ENCODE results near the gene UNC45B. TPM values are rescaled to one million over a fixed set of nuclear protein-coding genes. Genes with fewer than 3 reads are reported as not detected.

UNC45B gene
- total RNA-seq, 1 experiment from 2014 or later: not detected

- DNase-seq: no peak
- Histone ChIP-seq H3K4me3 (ENCODE audit: low read depth, low read length) (no peak overlapping the region), H3K36me3 (ENCODE audit: control insufficient read depth, insufficient read depth, low read length) (no peaks in the 10 kb centered on the region), H3K9me3 (no peaks in the 10 kb centered on the region), H3K4me1 (no peaks in the 10 kb centered on the region), H3K27me3 (replicated peaks; ENCODE audit: control insufficient read depth, insufficient read depth, low read length) (no peaks in the 10 kb centered on the region; the same call in none of the 2 replicates)
- Mint-ChIP-seq H3K27me3 (ENCODE audit: insufficient read depth, unreplicated experiment) (peaks cover 21% of the 10 kb centered on the region), H3K4me1 (ENCODE audit: low read depth, unreplicated experiment) (no peaks in the 10 kb centered on the region), H3K27ac (ENCODE audit: unreplicated experiment) (no peak overlapping the region), H3K9me3 (ENCODE audit: unreplicated experiment) (no peaks in the 10 kb centered on the region), H3K4me3 (ENCODE audit: unreplicated experiment) (no peak overlapping the region), H3K36me3 (ENCODE audit: insufficient read depth, unreplicated experiment) (no peaks in the 10 kb centered on the region)
- BruUV-seq (replicated peaks): no TSS peak
- intact Hi-C loops (cut with micrococcal nuclease; ENCODE audit: unreplicated experiment): no loop called here
- no peak for TF ChIP-seq CTCF (IDR thresholded peaks at IDR 0.05; ENCODE audit: insufficient read depth in 1 of 2, low read depth in 1 of 2, low read length in 1 of 2, severe bottlenecking in 1 of 2, unreplicated experiment in 1 of 2)
- ChIA-PET CTCF (no interaction called here), POLR2A (no interaction called here)
Measured at GRCh38 chr17:35214192-35214591, 66.6 kb downstream of the UNC45B start.

GRCh38 chr17:35214631-35215273 lies 67.1 kb downstream of the UNC45B start:
- Mint-ChIP-seq H3K4me3 (ENCODE audit: unreplicated experiment) (no peak overlapping the region), H3K9me3 (ENCODE audit: unreplicated experiment) (no peaks in the 10 kb centered on the region), H3K4me1 (ENCODE audit: low read depth, unreplicated experiment) (no peaks in the 10 kb centered on the region), H3K36me3 (ENCODE audit: insufficient read depth, unreplicated experiment) (no peaks in the 10 kb centered on the region), H3K27ac (ENCODE audit: unreplicated experiment) (no peak overlapping the region), H3K27me3 (ENCODE audit: insufficient read depth, unreplicated experiment) (peaks cover 21% of the 10 kb centered on the region)
- DNase-seq: no peak
- POLR2A ChIA-PET: no interaction called here
- intact Hi-C loops (cut with micrococcal nuclease; ENCODE audit: unreplicated experiment): no loop called here
- Histone ChIP-seq H3K4me3 (ENCODE audit: low read depth, low read length) (no peak overlapping the region), H3K36me3 (ENCODE audit: control insufficient read depth, insufficient read depth, low read length) (no peaks in the 10 kb centered on the region), H3K9me3 (no peaks in the 10 kb centered on the region), H3K27me3 (replicated peaks; ENCODE audit: control insufficient read depth, insufficient read depth, low read length) (no peaks in the 10 kb centered on the region; the same call in none of the 2 replicates), H3K4me1 (no peaks in the 10 kb centered on the region)
- CTCF ChIA-PET: no interaction called here
- BruUV-seq (replicated peaks): no TSS peak
- no peak for TF ChIP-seq CTCF (IDR thresholded peaks at IDR 0.05; ENCODE audit: insufficient read depth in 1 of 2, low read depth in 1 of 2, low read length in 1 of 2, severe bottlenecking in 1 of 2, unreplicated experiment in 1 of 2)

- Histone ChIP-seq H3K9me3 (peaks cover 10% of the 10 kb centered on the region; the same call in 1 of the 2 replicates), H3K36me3 (ENCODE audit: control insufficient read depth, insufficient read depth, low read length) (no peaks in the 10 kb centered on the region), H3K4me3 (ENCODE audit: low read depth, low read length) (no peak overlapping the region), H3K4me1 (no peaks in the 10 kb centered on the region), H3K27me3 (replicated peaks; ENCODE audit: control insufficient read depth, insufficient read depth, low read length) (no peaks in the 10 kb centered on the region; the same call in none of the 2 replicates)
- BruUV-seq (replicated peaks): no TSS peak
- ChIA-PET CTCF (no interaction called here), POLR2A (no interaction called here)
- Mint-ChIP-seq H3K4me3 (ENCODE audit: unreplicated experiment) (no peak overlapping the region), H3K9me3 (ENCODE audit: unreplicated experiment) (no peaks in the 10 kb centered on the region), H3K27me3 (ENCODE audit: insufficient read depth, unreplicated experiment) (peaks cover 21% of the 10 kb centered on the region), H3K27ac (ENCODE audit: unreplicated experiment) (no peak overlapping the region), H3K36me3 (ENCODE audit: insufficient read depth, unreplicated experiment) (no peaks in the 10 kb centered on the region), H3K4me1 (ENCODE audit: low read depth, unreplicated experiment) (no peaks in the 10 kb centered on the region)
- DNase-seq: no peak
- intact Hi-C loops (cut with micrococcal nuclease; ENCODE audit: unreplicated experiment): no loop called here
- no peak for TF ChIP-seq CTCF (IDR thresholded peaks at IDR 0.05; ENCODE audit: insufficient read depth in 1 of 2, low read depth in 1 of 2, low read length in 1 of 2, severe bottlenecking in 1 of 2, unreplicated experiment in 1 of 2)
Measured at GRCh38 chr17:35217107-35217506, 69.5 kb downstream of the UNC45B start.

All from Caco-2 (cell line).